Activated CD8-positive, alpha-beta memory T cell treated with anti-CD3 and anti-CD28 coated beads for 1 hour (primary cell): ENCODE results near the gene PHACTR1.
"Not testable (repeated sequence)": the region's sequence is repeated elsewhere in the genome, so short reads cannot be mapped to it uniquely, and the experiment has no call there.

Source experiments
- DNase-seq, 2 donors: peaks; one replicate each; pipeline ENCODE4 v3.0.0-alpha.2; 2020; ENCODE audit warnings: low read depth in 1 of 2; ENCODE audit errors: extremely low read depth in 1 of 2

The PHACTR1 gene

DNA sequence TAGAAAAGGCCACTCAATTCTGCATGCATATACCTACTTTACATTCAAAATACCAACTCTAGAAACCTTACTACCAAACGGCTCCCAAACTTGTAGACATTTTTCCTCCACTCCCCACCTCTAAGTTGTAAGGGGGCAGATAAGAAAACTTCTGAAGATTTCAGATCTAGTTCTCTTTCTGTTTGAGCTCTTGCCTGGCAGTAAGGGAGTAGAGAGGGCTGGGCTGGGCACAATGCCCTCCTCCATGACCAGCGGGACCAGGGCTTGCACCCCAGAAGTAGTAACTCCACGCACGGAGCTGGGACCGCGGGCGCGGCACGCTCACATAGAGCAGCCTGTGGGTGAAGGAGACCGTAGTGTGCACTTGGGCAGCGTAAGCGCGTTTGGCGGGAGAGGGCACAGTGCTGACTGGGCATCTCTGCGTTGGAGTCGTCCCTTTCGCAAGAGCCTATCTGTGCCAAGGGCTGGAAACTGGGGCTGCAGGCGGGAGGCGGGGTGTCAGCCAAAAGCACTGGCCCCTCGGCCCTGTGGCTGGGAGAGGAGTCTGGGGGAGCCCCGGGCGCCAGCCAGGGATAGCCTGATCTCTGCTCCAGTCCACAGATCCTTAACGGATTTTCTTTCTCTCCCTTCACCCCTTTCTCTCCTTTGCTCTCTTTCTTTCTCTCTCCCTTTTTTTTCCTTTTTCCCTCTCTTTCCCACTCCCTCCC is 32.4 kb downstream of the PHACTR1 start:
- DNase-seq: no peak

DNA sequence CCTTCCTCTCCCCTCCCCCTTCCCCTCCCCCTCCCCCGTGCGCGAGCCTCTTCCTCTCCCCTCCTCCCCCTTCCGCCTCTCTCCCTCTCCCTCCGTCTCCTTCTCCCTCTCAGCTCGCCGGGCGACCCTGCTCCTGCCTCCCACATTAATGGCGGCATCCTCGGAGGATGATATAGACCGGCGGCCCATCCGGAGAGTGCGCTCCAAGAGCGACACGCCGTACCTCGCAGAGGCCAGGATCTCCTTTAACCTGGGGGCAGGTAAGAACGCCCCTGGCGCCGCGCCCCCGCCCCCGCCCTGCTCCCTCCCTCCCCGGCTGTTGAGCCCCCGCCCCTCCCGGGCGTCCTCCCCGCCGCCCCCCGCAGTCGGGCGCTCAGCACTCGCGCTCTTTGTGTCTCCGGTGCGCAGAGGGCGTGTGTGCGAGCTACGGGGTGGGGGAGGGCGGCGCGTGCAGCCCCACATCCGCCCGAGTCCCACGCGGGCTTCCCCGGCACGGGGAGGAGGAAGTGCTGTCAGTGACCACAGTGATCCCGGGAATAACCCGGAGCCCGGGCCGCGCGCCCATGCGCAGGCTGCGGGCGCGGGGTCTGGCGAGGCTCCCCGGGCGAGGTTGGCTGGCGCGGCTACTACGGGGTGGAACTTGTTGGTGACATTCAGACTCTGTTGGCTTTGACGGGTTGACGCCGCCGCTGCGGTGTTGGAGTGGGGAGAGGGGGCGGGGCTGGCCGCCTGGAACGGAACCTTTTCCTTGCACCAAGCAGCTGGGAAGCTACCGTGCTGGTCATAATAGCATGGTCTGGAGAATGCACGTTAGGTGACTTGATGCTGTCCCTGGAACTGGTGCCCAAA is 33.2 kb downstream of the PHACTR1 start:
- no peak for DNase-seq

DNA sequence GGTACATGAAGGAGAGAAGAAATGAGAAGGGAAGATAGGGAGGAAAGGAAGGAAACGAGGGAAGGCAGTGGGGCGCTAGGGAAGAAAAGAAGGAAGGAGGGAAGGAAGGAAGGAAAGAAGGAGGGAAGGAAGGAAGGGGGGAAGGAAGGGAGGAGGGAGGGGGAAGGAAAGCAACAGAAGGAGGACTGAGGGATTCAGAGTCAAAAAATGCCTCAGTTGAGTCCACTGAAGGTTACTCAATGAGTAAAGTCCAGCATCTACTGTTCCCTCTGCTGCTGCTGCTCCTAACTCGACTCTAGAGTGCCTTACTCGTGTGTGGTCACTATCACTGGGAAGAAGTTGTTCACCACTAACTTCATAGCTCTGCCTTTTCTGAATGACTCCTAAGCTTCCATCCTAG is 33.8 kb downstream of the PHACTR1 start:
- DNase-seq: no peak

DNA sequence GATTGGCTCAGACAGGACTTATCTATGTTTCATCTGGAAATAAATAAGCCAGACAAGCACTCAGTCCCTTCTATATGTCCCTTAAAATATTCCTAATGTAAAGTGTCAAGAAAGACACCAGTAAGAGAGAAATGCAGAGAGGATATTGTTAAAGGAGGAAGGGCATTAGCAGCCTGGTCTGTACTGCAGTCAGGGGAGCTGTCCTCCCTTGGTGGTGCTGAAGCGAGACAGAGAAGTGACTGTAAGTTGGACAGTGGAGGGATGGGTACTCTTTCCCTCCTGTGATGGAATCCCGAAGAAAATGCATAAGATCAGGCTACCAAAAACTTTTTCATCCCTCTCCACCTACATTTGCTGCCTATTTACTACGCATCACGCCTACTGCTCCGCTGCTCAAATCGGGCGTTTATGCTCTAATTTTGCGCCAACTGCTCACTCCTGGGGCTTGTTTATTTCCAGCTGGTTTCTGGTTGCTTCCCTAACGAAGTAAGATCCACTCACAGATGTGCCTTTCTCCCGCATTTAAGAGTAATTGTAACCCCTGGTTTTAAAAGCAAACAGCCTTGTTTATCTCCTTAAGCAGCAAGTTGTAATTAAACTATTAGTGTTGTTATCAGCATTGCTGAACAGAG is 35.2 kb downstream of the PHACTR1 start:
- no peak for DNase-seq

DNA sequence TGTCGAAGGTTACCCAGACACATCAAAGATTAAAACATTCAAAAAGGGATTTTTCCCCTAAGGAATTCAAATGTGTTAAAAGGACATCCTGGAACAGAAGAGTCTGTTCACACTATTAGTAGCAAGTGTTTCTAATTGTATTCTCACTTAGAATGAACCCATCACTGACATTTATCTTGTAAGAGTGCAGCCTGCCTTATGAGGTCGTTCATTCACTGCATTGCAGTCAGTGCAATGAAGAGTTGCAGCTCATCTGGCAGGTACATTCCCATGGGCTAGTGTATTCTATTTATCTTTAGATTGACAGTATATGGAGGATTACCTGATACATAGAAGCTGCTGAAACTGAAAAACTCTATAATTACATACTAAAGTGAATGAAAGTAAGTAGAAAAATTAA is 36.5 kb downstream of the PHACTR1 start:
- DNase-seq: no peak

DNA sequence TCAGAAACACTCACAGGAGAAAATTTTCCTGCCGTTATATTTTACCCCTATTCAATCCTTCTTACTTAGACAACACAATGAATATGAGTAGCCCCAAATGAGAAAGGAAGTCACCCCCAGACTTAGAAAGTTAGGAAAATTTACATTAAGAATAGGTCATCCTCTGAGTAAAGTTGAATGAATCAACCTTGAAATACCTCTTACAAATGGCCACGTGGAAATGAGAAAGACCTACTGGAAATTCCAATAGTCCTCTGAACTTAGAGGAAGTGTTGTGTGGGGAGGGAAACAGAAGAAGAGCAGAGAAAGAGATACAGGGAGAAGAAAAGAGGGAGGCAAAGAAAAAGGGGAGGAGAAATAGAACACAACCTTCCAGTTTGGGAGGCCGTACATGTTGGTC is 43.7 kb downstream of the PHACTR1 start:
- DNase-seq: no peak

DNA sequence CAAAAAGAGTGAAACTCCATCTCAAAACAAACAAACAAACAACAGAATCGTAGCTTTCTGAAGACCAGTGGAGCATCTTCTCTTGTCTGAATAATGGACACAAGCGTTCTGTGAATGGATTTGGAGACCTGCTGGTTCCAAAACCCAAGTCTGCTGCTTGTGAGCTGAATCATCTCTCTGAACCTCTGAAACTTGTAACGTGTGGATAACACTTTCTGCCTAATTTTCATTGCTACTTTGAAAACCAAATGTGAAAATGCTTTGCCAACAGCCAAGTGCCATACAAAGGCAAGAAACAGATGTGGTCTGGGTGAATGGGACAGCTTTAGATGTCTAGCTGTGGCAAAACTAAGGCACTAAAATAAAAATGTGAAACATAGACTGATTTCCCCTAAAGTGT is 44.3 kb downstream of the PHACTR1 start:
- DNase-seq: no peak

DNA sequence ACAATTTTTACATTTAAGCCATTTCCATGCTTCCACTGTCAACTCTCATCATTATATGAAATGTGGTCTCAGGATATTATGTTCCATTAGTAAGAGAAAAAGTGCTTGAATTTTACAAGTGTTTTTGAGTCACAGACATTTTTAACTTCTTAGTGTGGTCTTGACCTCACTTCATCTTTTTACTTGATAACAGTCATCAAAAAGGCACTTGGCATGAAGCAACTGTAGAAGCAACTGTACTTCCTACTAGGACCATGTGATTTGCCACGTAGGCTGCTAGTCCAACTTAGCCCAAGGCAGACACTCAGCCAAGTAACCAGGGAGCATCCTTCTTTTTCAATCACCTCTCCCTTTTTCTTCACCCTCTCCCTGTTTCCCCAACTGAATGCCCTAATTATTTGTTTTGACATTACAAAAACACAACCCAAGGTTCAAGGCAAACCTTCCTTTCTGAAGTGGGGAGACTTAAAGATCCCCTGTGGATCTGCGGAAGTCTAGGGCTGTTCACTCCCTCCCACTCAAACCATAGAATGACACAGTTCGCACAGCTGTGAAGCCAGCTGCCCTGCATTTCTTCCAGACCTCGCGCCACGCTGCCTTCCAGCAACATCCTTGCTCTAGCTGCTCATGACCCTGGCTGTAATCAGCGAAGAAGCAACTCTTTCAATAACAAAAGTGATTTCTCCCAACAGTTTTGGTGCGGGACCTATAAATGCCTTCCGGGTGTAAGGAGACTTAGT is 45.0 kb downstream of the PHACTR1 start:
- no peak for DNase-seq

DNA sequence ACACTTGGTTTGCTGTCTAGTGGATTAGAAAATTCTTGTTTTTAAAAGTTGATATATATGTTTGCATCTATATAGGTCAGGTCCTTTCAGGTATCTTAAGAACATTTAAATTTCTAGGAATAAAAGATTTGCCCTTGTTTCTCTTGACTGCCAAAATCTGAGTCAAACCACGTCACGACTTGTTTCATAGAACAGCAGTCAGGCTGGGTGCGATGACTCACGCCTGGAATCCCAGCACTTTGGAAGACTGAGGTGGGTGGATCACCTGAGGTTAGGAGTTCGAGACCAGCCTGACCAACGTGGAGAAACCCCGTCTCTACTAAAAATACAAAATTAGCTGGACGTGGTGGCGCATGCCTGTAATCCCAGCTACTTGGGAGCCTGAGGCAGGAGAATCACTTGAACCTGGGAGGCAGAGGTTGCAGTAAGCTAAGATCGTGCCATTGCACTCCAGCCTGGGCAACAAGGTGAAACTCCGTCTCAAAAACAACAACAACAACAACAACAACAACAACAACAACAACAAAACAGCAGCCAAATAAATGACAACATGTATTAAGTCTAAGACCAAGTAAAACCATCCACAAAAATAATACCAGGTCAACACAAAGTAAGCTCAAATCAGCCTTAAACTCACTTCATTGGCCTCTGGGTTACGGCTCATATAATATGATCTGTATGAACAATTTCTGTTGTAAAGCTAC is 46.3 kb downstream of the PHACTR1 start:
- DNase-seq: not testable (repeated sequence)

DNA sequence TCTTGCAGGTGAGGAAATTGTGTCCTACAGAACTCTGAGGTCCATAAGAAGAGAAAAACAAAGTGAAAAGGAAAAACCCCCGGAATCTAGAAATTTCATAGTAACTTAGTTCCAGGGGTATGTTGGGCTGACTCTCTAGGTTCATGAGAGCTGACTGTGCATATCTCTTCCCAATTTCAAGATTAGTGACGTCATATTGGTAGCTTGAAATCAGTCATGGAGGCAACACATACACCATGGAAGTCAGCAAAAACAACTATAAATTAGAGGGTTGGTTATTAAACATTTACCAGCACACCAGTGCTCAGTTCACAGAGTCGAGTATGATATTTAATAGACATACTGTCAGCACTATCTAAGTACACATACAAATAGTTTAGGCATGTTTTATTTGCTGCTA is 49.8 kb downstream of the PHACTR1 start:
- no peak for DNase-seq

DNA sequence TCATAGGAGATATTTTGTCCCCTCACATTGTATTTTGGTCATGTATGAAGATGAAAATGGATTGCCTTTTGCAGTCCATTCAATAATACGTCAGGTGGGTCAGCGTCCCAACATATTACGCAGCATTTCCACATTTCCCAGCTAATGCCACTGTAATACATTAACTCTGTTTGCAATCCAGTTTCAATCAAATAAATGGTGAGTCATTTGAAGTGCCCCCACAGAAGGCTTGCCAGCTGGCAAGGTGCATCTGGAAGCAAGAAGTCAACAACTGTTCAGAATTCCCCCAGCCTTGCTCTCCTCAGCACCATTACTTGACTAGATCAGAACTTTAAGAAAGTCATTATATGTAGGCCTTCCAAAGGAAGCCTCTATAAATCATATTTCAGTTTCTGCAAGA is 50.4 kb downstream of the PHACTR1 start:
- no peak for DNase-seq

DNA sequence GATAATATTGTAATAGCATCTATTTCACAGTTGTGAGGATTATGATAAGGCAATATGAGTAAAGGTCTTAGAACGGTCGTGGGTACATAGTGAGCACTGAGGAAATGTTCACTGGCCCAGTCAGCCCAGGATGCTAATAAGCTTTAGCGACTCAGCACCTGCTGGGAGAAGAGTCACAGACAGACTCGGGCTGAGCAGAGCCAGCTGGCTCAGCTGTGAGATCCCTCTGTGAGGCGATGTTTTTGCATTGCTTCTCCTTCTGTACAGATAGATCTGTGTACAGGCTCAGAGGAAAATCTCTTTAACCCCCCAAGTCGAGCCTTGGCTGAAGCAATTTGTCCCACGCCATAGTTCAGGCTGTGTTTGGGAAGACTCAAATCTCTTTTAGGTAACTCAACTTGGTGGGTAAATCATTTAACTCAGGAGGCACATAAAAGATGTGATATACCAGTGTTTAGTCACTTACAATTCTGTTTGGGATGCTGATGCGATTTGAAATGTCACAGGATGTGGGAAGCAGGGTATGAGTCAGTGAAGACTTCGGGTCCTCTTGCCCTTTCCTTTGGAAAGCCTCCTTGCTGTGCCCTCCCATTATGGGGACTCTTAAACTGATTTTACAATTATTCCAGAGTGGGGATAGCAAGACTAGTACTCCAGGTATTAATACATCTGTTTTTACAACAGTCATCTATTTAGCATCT is 53.1 kb downstream of the PHACTR1 start:
- no peak for DNase-seq

DNA sequence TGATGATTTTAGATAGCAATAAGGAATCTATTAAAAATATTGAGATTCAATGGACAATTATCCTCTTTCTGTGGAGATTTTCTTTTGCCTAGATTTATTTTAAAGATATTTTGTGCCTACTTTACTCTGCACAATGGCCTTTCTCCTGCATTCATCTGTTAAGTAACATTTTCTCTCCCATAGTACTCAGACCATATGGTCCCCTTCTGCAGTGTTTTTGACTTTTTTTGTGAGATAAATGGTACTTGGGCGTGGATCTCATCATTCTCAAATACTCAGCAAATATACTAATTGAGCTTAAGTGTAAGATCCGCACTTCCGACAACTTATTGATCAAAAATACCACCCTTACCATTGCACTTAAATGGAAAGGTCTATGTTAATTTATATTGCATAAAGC is 55.8 kb downstream of the PHACTR1 start:
- no peak for DNase-seq

DNA sequence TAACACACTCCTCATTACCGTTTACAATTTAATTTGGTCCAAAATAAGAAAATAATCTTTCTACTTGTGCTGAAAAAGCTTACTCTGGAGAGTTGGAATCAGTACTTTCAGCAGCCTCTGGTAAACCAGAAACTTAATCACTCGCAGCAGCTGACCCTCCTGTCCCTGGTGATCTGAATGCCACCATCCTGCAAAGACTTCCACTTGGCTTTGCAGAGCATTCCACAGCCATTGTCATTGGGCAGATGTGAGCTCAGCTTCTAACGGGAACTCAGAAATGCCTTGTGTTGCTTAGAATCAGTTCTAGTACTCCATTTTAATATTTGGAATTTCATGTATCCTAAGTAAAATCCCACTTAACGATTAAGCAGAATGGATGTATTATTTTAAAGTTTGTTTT is 59.7 kb downstream of the PHACTR1 start:
- DNase-seq: no peak

DNA sequence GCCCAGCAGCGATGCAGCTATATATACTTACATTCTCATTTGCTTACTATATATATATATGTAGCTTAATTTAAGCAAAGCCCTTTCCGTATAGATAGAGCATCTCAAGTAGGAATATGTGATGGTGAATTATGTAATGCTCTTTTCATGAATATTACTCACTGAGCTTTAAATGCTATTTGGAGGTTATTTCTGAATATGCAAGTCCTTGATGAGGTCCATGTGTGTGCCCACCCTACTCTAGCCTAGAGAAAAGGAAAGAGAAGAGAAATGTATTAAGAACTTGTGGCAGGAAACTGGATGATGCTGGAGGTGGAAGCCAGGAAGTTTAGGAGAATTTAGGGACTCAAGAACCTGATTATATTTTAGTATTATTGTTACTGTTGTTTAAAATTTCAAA is 63.2 kb downstream of the PHACTR1 start:
- no peak for DNase-seq

DNA sequence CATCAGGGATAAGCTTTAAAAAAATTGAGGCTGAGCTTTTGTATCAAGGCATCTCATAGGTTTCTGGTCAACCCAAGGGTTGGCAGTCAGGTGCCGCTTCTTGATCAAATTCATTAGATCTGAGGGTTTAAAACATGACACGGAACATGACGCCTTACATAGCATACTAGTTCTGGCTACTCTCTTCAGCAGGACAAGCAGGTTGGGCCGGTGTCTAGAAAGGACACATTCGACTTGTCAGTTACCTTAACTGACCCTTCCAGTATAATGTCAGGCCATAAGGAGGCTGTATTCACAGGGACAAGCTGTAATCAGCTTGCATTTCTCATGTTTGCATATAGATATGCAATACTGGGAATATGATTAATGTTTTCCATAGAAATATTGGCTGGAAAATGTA is 65.6 kb downstream of the PHACTR1 start:
- no peak for DNase-seq

DNA sequence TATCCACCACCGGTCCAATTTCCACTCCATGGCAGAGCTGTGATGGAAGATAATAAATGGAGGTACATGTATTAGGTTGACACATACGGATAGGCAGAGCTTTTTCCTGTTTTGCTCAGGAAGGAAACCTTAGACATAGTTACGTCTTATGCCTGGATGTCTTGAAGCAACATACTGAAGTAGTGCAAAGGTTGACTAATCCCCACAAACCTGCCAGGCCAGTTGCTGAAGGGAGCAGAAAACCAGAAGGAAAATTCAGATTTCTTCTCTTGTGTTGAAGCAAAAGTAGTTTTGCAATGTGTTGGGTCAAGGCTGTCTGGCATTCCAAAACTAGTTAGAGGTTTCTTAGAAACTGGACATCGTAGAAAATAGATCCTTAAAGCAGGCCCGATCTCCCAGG is 68.7 kb downstream of the PHACTR1 start:
- DNase-seq: no peak

DNA sequence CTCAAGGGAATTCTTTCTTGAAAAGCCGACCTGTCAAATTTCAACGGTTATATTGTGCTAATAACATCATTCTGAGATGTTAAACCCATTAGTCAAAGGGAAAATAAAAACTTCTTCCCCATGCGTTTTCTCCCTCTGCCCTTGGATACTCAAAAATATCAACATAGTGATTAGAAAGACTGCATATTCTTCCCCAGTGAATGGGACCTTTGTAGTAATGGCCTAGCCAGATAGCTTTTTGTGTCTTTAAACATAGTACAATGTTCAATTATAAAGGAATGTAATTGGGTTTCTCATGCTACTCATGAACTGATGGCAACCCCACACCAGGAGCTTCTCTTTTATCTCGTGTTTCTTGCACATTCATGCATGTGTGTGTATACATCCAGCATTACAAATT is 69.4 kb downstream of the PHACTR1 start:
- DNase-seq: no peak

DNA sequence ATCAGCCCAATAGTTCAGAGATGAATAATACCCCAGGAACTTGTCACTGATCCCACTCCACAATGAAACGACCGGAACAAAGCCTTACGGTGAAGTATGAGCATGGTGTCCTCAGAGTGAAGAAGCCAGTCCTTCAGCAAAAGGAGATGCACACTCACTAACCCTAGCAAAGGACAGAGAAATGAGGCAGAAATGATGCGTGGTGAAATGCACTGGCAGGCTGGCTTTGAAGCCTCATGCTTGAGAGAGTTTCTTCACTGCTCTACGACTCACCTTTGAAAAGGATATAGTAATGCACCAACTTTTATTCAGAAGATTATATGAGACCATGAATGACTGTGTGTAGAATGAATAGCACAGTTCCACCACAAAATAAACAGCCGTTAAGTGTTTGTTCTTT is 74.8 kb downstream of the PHACTR1 start:
- no peak for DNase-seq

DNA sequence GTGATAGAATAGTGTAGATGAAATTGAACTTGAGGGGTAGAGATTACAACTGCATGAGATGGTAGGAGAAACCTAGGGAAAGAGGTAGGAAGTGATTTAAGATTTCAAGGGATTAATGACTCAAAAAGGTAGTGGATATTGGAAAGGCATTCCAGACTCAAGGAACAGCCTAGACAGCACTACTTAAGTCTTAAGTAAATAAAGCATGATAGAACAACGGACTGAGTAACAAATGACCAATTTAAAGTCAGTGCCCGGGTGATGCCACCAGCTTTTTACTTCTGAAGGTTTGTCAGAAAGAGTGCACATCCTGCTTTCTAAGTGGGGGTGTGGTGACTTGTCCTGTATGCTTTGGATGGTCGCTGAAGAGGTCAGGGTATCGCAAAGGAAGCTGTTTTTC is 81.8 kb downstream of the PHACTR1 start:
- no peak for DNase-seq
